ENCODE data around the gene RAMP2.
A peak's percentile ranks its signal among the peaks of the same experiment; 100 is the strongest.

Gene RAMP2

GRCh38 chr17:42792545-42792944, 31.5 kb downstream of the RAMP2 start:
- DNase-seq (ENCODE audit: low read depth) = no peak

- no peak for DNase-seq (ENCODE audit: low read depth)
Measured at GRCh38 chr17:42795061-42795460, 34.0 kb downstream of the RAMP2 start.

- no peak for DNase-seq (ENCODE audit: low read depth)
Measured at GRCh38 chr17:42795465-42795864, 34.4 kb downstream of the RAMP2 start.

DNA sequence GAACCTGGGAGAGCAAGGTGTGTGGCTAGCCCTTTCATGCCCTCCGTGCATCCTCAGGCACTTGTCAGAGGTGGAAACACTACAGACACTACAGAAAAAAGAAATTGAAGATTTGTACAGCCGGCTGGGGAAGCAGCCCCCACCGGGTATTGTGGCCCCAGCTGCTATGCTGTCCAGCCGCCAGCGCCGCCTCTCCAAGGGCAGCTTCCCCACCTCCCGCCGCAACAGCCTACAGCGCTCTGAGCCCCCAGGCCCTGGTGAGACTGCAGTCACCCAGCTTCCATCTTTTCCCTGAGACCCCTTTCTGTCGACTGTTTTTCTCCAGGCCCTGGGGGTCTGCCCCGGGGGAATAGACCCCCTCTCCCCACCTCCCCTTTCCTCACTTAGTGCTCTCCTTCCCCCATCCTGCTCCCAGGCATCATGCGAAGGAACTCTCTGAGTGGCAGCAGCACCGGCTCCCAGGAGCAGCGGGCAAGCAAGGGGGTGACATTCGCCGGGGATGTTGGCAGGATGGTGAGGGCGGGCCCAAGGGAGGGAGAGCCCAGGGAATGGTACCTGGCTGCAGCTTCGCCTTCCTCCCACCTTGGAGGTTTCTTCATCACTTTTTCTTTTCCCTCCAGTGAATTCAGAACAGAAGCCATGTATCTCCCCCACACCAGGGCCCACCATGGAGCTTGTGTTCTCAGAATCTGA, 35.2 kb downstream of the RAMP2 start:
- no peak for DNase-seq (ENCODE audit: low read depth)

GRCh38 chr17:42797067-42798007, 36.3 kb downstream of the RAMP2 start:
- DNase-seq (ENCODE audit: low read depth) = no peak

DNA sequence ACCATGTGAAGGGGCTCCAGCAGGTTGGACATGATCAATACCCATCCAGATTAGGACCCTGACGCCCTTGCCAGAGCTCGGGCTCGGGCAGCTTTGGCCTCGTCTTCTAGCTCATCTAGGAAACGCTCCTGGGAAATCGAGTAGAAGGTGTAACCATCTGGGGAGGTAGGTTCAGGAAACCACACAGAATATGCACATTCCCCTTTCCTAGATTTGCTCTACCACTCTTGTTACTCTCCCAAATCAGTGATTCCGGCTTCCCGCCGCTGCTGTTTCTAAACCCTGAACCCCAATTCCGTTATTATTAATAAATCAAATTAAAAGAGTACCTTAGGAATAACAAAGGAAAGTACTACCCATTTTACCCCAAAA, 37.0 kb downstream of the RAMP2 start:
- DNase-seq (ENCODE audit: low read depth) = no peak

- DNase-seq (ENCODE audit: low read depth) = peak; percentile 54
Measured at GRCh38 chr17:42798383-42799380, 37.7 kb downstream of the RAMP2 start, which contains the start of the genes CNTD1 and COA3. CNTD1 (plus strand) TSS chr17:42798861; CDS start chr17:42799068, 207 bp downstream. COA3 (minus strand) TSS chr17:42798704; CDS start chr17:42798681, 23 bp downstream.

DNA sequence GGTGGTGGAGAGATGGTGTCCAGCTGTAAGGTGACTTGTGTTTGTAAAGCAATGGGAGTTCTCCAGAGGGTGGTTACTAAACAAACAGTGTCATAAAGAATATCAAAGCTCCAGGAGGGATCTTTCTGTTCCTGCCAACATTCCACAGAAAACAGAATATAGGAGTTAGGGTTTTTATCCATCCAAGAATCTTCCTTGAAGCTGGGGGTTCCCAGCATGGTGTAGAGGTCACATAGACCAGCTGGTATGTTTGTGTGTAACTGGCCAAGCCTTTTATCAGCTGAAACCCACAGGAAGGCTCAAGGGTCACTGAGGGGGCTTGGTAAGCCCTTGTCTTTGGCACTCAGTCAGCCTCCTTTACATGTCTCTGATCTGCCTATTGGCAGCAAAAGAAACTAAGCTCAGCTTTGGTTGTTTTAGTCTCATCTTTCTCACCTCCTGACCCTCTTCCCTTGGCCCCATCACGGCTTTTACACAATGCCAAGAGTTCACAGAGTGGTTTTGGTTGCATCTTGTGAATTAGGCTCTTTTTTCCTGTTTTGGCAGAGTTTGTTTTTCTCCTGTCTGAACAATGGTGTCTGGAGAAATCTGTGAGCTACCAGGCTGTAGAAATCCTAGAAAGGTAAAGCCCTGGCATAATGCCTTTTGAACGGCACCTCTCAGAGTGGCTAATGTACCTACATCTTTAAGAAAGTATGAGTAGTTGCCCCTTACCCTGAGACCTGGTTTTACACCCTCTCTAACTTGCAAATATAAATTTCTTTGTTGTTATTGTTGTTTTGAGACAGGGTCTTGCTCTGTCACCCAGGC, 42.3 kb downstream of the RAMP2 start:
- no peak for DNase-seq (ENCODE audit: low read depth)

DNA sequence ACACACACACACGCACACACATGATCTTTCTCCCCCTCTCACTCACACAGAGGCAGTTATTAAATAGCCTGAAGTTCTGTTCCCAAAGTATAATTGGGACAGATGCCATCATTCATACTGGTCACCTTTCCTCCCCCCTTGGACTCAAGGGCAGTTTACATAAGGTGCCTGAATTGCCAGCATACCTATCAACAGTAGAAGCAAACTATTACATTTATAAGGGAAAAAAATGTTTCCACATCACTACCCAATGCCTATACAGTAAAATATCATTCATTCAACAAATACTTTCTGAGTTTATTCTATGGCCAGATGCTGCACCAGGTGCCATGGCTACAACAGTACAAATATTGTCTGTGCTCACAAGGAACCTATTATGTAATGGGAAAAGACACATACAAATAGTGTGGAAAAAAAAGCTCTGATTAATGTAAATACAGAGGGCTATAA, 43.9 kb downstream of the RAMP2 start:
- DNase-seq (ENCODE audit: low read depth) = no peak

- DNase-seq (ENCODE audit: low read depth) = no peak
Measured at GRCh38 chr17:42806249-42806648, 45.2 kb downstream of the RAMP2 start.

DNA sequence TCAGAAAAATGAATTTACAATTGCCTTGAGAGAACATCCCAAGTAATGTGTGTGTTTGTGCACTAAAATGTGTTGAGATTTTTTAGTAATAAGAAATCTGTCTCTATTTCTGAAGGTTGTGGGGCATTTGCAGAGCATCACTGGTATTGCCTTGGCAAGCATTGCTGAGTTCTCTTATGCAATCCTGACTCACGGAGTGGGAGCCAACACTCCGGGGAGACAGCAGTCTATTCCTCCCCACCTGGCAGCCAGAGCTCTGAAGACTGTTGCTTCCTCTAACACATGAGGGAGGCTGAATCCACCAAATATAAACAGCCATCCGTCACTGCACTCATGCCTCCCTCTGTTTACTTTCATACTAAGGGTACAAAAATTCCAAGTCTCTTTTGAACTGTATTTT, 48.2 kb downstream of the RAMP2 start:
- no peak for DNase-seq (ENCODE audit: low read depth)
